Transverse colon (tissue), 4 donors: ENCODE measurements around the gene NANOGP8. TPM values are rescaled to one million over a fixed set of nuclear protein-coding genes. Genes with fewer than 3 reads are reported as not detected.
"Not testable (repeated sequence)": the region's sequence is repeated elsewhere in the genome, so short reads cannot be mapped to it uniquely, and the experiment has no call there.

Experiments used
- DNase-seq: peaks from one replicate; pipeline ENCODE4 v3.0.0-alpha.2; 2019
- H3K27ac ChIP-seq, 4 donors: fragments of 200-600 bp; sonication (generic); 2 replicates each; pipeline ENCODE4 v1.5.1; 2016 to 2018; ENCODE audit warnings: inconsistent platforms in 4 of 4
- H3K27me3 ChIP-seq: fragments of 200-600 bp; sonication (generic); 2 replicates; pipeline ENCODE4 v1.5.1; 2017; ENCODE audit warnings: inconsistent platforms
- H3K36me3 ChIP-seq, 4 donors: fragments of 200-600 bp; sonication (generic); 2 replicates each; pipeline ENCODE4 v1.5.1; 2017 to 2019; ENCODE audit warnings: inconsistent platforms in 4 of 4
- H3K4me1 ChIP-seq, 4 donors: fragments of 200-600 bp; sonication (generic); 2 replicates each; pipeline ENCODE4 v1.5.1; 2017 to 2020; ENCODE audit warnings: inconsistent platforms in 4 of 4
- H3K4me3 ChIP-seq, 4 donors: fragments of 200-600 bp; sonication (generic); 1 replicate in 1 of 4; 2 replicates in 3 of 4; pipeline versions ENCODE4 v1.5.1 to v1.6.1; 2017 to 2019; ENCODE audit warnings: inconsistent platforms in 4 of 4
- H3K9me3 ChIP-seq, 2 donors: fragments of 200-600 bp; sonication (generic); 2 replicates each; pipeline ENCODE4 v1.5.1; 2017 to 2019; ENCODE audit warnings: inconsistent platforms in 2 of 2
- EP300 ChIP-seq: sonication (generic); formaldehyde crosslinking; IDR thresholded peaks from one replicate; pipeline ENCODE4 v1.6.1; 2017; ENCODE audit warnings: antibody characterized with exemption, low read depth
- POLR2A ChIP-seq: fragments of 450-650 bp; IDR thresholded peaks from one replicate; pipeline ENCODE4 v1.6.1; 2016; ENCODE audit warnings: antibody characterized with exemption, mild to moderate bottlenecking, moderate library complexity
- POLR2AphosphoS5 ChIP-seq, 3 donors: sonication (generic); formaldehyde crosslinking; IDR thresholded peaks; one replicate each; pipeline ENCODE4 v1.6.1; 2016; ENCODE audit warnings: antibody characterized with exemption in 3 of 3
- WGBS, 2 donors: methylation state at CpG; one replicate each; pipeline ENCODE4 v1.1.5; 2018; ENCODE audit warnings: low coverage in 1 of 2; 5-methylcytosine and 5-hydroxymethylcytosine counted together
- in situ Hi-C, 4 donors: fragments of 200-750 bp; cut with MboI; loops; one replicate each; pipeline versions ENCODE4 v1.15.0 to v1.15.1; 2017; ENCODE audit warnings: low sequenced_read_pairs in 3 of 4, low pct_ligation_motif_present in 1 of 4, low pct_unique_long_range_greater_than_20kb in 1 of 4
- intact Hi-C: fragments of 100-400 bp; cut with DNase I; formaldehyde crosslinking; loops from one replicate; pipeline ENCODE4 v1.15.1; 2023; ENCODE audit warnings: low total_unique reads
- total RNA-seq, 4 donors: library from RNA; depleted of rRNA; stranded (reverse); fragments of >200 nt; gene quantifications; one replicate each; pipeline ENCODE4 v1.1.0, GENCODE V29; 2016
- TF ChIP-seq, protein P1 (sequence below), 5 experiments: fragments of 200-600 bp in 3 of 5; fragments of 450-650 bp in 2 of 5; sonication (generic) in 3 of 5; IDR thresholded peaks; 1 replicate in 2 of 5; 2 replicates in 3 of 5; pipeline ENCODE4 v1.5.1; 2016 to 2017; ENCODE audit warnings: antibody characterized with exemption in 5 of 5, inconsistent platforms in 3 of 5, mild to moderate bottlenecking in 2 of 5, moderate library complexity in 1 of 5

NANOGP8 gene
- total RNA-seq, 4 donors from 2014 or later: 0.96 to 5.2 (median 1.1) TPM; not detected in 1

GRCh38 chr15:35089551-35089950 is 4.5 kb upstream of the NANOGP8 start:
- in situ Hi-C loops: loop anchor here in 2 of 4 donors (25.0 kb wide), 1 partner anchor 348 kb away; no protein-coding TSS in a partner anchor
- H3K9me3 ChIP-seq: no peaks in the 10 kb centered on the region
- H3K27ac ChIP-seq: no peak overlapping the region
- H3K4me1 ChIP-seq: no peaks in the 10 kb centered on the region
- no peaks in the 10 kb centered on the region for H3K27me3 ChIP-seq
- intact Hi-C loops: no loop called here
- no peak overlapping the region for H3K4me3 ChIP-seq
- no peaks in the 10 kb centered on the region for H3K36me3 ChIP-seq
- DNase-seq: no peak
- 82 to 85% methylated on average over 2 of the region's 2 CpGs for WGBS, 2 donors
- no peak for TF ChIP-seq EP300
- no peak for TF ChIP-seq POLR2A
- TF ChIP-seq, protein P1, sequence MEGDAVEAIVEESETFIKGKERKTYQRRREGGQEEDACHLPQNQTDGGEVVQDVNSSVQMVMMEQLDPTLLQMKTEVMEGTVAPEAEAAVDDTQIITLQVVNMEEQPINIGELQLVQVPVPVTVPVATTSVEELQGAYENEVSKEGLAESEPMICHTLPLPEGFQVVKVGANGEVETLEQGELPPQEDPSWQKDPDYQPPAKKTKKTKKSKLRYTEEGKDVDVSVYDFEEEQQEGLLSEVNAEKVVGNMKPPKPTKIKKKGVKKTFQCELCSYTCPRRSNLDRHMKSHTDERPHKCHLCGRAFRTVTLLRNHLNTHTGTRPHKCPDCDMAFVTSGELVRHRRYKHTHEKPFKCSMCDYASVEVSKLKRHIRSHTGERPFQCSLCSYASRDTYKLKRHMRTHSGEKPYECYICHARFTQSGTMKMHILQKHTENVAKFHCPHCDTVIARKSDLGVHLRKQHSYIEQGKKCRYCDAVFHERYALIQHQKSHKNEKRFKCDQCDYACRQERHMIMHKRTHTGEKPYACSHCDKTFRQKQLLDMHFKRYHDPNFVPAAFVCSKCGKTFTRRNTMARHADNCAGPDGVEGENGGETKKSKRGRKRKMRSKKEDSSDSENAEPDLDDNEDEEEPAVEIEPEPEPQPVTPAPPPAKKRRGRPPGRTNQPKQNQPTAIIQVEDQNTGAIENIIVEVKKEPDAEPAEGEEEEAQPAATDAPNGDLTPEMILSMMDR (IDR thresholded peaks at IDR 0.05): no peak
- no peak for TF ChIP-seq POLR2AphosphoS5 (IDR thresholded peaks at IDR 0.05)

DNA sequence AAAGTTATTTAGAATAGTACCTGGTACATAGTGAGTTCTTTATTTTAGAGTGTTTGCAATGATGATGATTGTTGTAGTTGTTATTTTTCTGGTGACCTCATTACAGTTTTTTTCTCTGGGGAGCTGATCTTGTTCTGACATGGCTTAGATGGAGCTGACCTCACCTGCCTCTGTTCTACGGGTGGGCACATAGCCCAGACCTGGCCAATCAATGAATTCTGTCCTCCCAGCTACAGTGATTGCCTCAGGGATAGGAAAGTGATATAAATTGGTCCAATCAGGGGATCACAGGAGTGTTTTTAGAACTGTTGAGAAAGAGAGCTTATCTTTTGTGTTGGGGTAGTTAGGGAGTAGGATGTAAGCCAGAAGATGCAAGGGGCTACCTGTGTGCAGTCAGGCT is 3.2 kb upstream of the NANOGP8 start:
- no peaks in the 10 kb centered on the region for H3K27me3 ChIP-seq
- 72 to 89% methylated on average over 1 of the region's 1 CpG for WGBS, 2 donors
- H3K9me3 ChIP-seq: no peaks in the 10 kb centered on the region
- H3K4me1 ChIP-seq: no peaks in the 10 kb centered on the region
- H3K36me3 ChIP-seq: no peaks in the 10 kb centered on the region
- intact Hi-C loops: no loop called here
- no peak overlapping the region for H3K4me3 ChIP-seq
- TF ChIP-seq POLR2A: no peak
- TF ChIP-seq EP300: no peak
- TF ChIP-seq POLR2AphosphoS5 (IDR thresholded peaks at IDR 0.05): no peak
- TF ChIP-seq, protein P1 (IDR thresholded peaks at IDR 0.05): no peak
- in situ Hi-C loops: loop anchor here in 2 of 4 donors (25.0 kb wide), 1 partner anchor 349 kb away; no protein-coding TSS in a partner anchor
- H3K27ac ChIP-seq: no peak overlapping the region
- DNase-seq: no peak

DNA sequence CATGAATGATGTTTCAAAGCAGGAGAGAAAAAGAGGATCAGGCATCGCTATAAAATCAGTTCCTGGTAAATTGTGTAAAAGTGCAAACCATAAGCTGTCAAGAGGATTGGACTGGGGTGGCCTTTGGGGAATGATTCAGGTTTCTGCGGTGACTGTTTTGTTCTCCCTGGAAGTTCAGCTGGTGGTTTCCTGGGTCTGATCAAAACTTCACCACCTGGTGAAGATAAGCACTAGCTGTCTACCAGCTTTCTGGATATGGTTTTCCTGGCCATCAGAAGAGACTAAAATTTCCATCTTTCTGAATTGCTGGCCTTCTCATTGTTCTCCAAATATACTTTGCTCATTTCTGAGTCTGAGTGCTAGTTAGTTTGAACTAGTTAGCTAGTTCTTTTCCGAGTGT is 2.7 kb upstream of the NANOGP8 start:
- Histone ChIP-seq H3K4me3 (no peak overlapping the region), H3K9me3 (no peaks in the 10 kb centered on the region), H3K27ac (no peak overlapping the region), H3K4me1 (no peaks in the 10 kb centered on the region), H3K36me3 (no peaks in the 10 kb centered on the region), H3K27me3 (no peaks in the 10 kb centered on the region)
- DNase-seq: no peak
- TF ChIP-seq POLR2A (no peak), POLR2AphosphoS5 (IDR thresholded peaks at IDR 0.05) (no peak), EP300 (no peak)
- TF ChIP-seq, protein P1 (IDR thresholded peaks at IDR 0.05): no peak
- intact Hi-C loops: no loop called here
- WGBS, 2 donors: 80 to 85% methylated on average over 2 to 3 of the region's 3 CpGs
- in situ Hi-C loops: loop anchor here in 2 of 4 donors (25.0 kb wide), 1 partner anchor 350 kb away; no protein-coding TSS in a partner anchor

- intact Hi-C loops, H3K4me3 ChIP-seq, H3K27me3 ChIP-seq, DNase-seq, H3K36me3 ChIP-seq, H3K9me3 ChIP-seq, H3K27ac ChIP-seq, H3K4me1 ChIP-seq: not testable (repeated sequence)
- 92 to 94% methylated on average over 7 to 18 of the region's 36 CpGs for WGBS, 2 donors
- in situ Hi-C loops: loop anchor here in 2 of 4 donors (25.0 kb wide), 1 partner anchor 355 kb away; no protein-coding TSS in a partner anchor
Observed at GRCh38 chr15:35082371-35083348, 2.4 kb downstream of the NANOGP8 start.

GRCh38 chr15:35081626-35082365 is 3.3 kb downstream of the NANOGP8 start:
- WGBS, 2 donors: 91% methylated on average over 37 of the region's 45 CpGs; no CpG with 5 or more reads in 1 of the 2 donors
- intact Hi-C loops, H3K36me3 ChIP-seq, H3K27ac ChIP-seq, H3K4me3 ChIP-seq, DNase-seq, H3K9me3 ChIP-seq, H3K27me3 ChIP-seq, H3K4me1 ChIP-seq: not testable (repeated sequence)
- in situ Hi-C loops: loop anchor here in 2 of 4 donors (25.0 kb wide), 1 partner anchor 356 kb away; no protein-coding TSS in a partner anchor
